ENCODE data around the gene TRAM1L1.

The TRAM1L1 gene

DNA sequence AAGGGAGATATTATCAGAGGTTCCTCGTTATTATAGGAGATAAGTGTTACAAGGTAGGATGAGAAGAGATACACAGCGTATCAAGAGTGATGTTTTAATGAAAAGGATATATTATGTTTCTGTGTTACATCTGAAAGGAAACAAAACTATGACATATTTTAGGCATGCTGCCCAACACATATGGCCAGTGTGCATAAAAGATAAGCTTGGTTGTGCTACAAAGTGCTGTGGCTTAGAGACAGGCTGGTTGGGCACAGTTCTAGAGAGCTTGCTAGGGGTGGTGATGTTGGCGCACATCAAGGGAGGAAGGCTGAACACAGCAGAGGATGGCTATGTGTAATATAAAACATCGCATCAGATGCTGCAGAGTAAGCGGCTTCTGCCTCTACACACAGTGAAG lies 42.4 kb downstream of the TRAM1L1 start:
- H3K36me3 ChIP-seq (ENCODE audit: insufficient read depth, low read length), result no peaks in the 10 kb centered on the region
- DNase-seq (ENCODE audit: low read depth, low spot score), result no peak
- TF ChIP-seq FOXP2 (optimal IDR thresholded peaks at IDR 0.05; ENCODE audit: control extremely low read depth, extremely low read length, insufficient read depth), result no peak
- TF ChIP-seq POLR2AphosphoS5 (IDR thresholded peaks at IDR 0.05; ENCODE audit: borderline replicate concordance, low read depth, low read length), result no peak
- TF ChIP-seq EZH2 (IDR thresholded peaks at IDR 0.05), result no peak
- no peak overlapping the region for H3K9ac ChIP-seq (ENCODE audit: insufficient read length)
- H3K27ac ChIP-seq, result no peak overlapping the region
- no peak overlapping the region for H3K4me3 ChIP-seq
- H3K9me3 ChIP-seq (ENCODE audit: low read depth, low read length), result no peaks in the 10 kb centered on the region

Measured in SK-N-MC (cell line).